ENCODE measurements around the gene YIF1B.
"Not testable (repeated sequence)": the region's sequence is repeated elsewhere in the genome, so short reads cannot be mapped to it uniquely, and the experiment has no call there.

The YIF1B gene, protein sequence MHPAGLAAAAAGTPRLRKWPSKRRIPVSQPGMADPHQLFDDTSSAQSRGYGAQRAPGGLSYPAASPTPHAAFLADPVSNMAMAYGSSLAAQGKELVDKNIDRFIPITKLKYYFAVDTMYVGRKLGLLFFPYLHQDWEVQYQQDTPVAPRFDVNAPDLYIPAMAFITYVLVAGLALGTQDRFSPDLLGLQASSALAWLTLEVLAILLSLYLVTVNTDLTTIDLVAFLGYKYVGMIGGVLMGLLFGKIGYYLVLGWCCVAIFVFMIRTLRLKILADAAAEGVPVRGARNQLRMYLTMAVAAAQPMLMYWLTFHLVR

DNA sequence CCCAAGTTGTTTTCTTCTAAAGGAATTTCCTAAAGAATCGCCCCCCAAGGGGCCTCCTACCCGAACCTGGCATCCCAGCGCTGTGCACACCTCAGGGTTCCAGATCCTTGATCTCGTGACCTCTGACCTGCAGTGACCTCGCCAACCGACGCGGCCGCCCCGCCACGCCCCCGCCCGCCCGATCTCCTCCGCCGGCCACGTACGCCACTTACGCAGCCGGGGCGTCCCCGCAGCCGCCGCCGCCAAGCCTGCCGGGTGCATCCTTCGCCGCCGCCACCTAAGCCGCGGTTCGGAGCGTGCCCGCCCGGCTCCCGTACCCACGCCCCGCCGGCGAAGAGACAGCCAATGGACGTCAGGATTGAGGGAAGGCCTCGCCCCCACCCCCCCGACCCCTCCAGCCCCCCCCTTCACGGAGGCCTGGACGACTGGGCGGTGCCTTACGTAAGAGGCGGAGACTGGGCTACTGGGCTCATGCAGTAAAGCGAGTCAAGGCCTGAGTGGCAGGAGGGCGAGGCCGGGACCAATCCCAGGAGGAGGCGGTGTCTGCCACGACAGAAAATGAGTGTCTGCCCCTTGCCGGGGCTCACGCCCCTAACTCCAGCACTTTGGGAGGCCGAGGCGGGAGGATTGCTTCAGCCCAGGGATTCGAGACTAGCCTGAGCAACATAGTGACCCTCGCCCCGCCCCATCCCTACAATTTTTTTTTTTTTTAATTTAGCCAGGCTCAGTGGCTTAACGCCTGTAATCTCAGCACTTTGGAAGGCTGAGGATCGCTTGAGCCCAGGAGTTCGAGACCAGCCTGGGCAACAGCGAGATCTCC is at the start of gene YIF1B:
Gene YIF1B (minus strand): TSS at position 291 of the 820 bp plus-strand sequence. CDS start 30 bp downstream, at position 261.
- Mint-ChIP-seq H3K36me3 (no peaks in the 10 kb centered on the region), H3K4me3 (peak within 1 kb of the TSS; percentile 89), H3K4me1 (peaks cover 45% of the 10 kb centered on the region), H3K27ac (peak within 1 kb of the TSS; percentile 95), H3K9me3 (no peaks in the 10 kb centered on the region), H3K27me3 (no peaks in the 10 kb centered on the region)

GRCh38 chr19:38362946-38363688 is 47.4 kb upstream of the YIF1B start:
- not testable (repeated sequence) for H3K27ac Mint-ChIP-seq, H3K36me3 Mint-ChIP-seq, H3K9me3 Mint-ChIP-seq, H3K4me3 Mint-ChIP-seq, H3K27me3 Mint-ChIP-seq
- H3K4me1 Mint-ChIP-seq: peaks cover 20% of the 10 kb centered on the region

GRCh38 chr19:38362076-38362945 is 46.6 kb upstream of the YIF1B start:
- H3K27me3 Mint-ChIP-seq: peaks cover 9% of the 10 kb centered on the region
- H3K27ac Mint-ChIP-seq: no peak overlapping the region
- H3K36me3 Mint-ChIP-seq: no peaks in the 10 kb centered on the region
- no peaks in the 10 kb centered on the region for H3K9me3 Mint-ChIP-seq
- peaks cover 20% of the 10 kb centered on the region for H3K4me1 Mint-ChIP-seq
- peak overlapping the region; percentile 83 for H3K4me3 Mint-ChIP-seq

- peak overlapping the region; percentile 83 for H3K4me3 Mint-ChIP-seq
- no peaks in the 10 kb centered on the region for H3K9me3 Mint-ChIP-seq
- no peak overlapping the region for H3K27ac Mint-ChIP-seq
- H3K4me1 Mint-ChIP-seq: peaks cover 20% of the 10 kb centered on the region
- H3K36me3 Mint-ChIP-seq: no peaks in the 10 kb centered on the region
- peaks cover 9% of the 10 kb centered on the region for H3K27me3 Mint-ChIP-seq
Observed at GRCh38 chr19:38361633-38362075, 45.9 kb upstream of the YIF1B start.

DNA sequence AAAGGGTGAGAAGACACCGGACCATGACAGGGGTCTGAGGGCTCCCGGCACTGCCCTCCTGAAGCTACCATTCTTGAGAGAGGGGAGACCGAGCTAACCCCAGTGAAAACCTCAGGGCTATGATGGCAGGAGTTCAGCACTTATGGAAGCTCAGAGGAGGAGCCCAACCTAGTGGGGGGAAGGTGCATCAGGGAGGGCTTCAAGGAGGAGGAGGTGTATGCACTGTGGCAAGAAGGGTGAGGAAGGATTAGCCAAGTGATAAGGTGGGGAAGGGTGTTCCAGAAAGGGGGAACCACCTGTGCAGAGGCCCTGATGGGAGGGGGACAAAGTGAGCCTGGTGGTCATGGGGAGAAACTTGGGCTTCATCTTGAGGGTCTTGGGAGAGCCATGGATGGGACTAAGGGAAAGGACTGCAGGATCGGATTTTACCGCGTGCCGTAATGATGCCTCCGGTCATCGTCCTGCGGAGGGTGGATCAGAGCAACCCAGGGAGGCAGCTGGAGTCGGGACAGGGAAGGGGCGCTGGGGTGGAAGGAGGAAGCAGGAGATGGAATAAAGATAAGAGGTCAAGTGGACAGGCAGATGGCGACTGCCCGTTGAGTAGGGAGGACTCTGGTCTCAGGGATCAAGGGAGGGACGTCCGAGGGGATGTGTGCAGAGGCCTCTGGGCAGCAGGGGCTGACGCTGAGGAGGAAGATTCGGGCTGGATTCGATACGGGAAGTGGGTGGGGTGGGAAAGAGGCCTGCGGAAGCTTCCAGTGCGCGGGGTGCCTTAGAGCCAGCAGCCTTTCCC is 45.3 kb upstream of the YIF1B start:
- peaks cover 20% of the 10 kb centered on the region for H3K4me1 Mint-ChIP-seq
- H3K4me3 Mint-ChIP-seq: peak overlapping the region; percentile 83
- no peak overlapping the region for H3K27ac Mint-ChIP-seq
- H3K9me3 Mint-ChIP-seq: no peaks in the 10 kb centered on the region
- H3K36me3 Mint-ChIP-seq: no peaks in the 10 kb centered on the region
- H3K27me3 Mint-ChIP-seq: peaks cover 9% of the 10 kb centered on the region

GRCh38 chr19:38360351-38360750 is 44.6 kb upstream of the YIF1B start:
- no peak overlapping the region for H3K27ac Mint-ChIP-seq
- H3K27me3 Mint-ChIP-seq: peaks cover 9% of the 10 kb centered on the region
- peak overlapping the region; percentile 83 for H3K4me3 Mint-ChIP-seq

GRCh38 chr19:38359242-38360021 is 43.7 kb upstream of the YIF1B start:
- no peak overlapping the region for H3K4me3 Mint-ChIP-seq
- H3K36me3 Mint-ChIP-seq: no peaks in the 10 kb centered on the region
- H3K4me1 Mint-ChIP-seq: peaks cover 20% of the 10 kb centered on the region
- peaks cover 9% of the 10 kb centered on the region for H3K27me3 Mint-ChIP-seq
- no peak overlapping the region for H3K27ac Mint-ChIP-seq
- no peaks in the 10 kb centered on the region for H3K9me3 Mint-ChIP-seq

More at GRCh38 chr19:38360351-38360750, 44.6 kb upstream of the YIF1B start:
- Mint-ChIP-seq H3K4me1 (peaks cover 20% of the 10 kb centered on the region), H3K9me3 (no peaks in the 10 kb centered on the region), H3K36me3 (no peaks in the 10 kb centered on the region)

- Mint-ChIP-seq H3K9me3 (no peaks in the 10 kb centered on the region), H3K4me3 (no peak overlapping the region), H3K27ac (no peak overlapping the region), H3K36me3 (no peaks in the 10 kb centered on the region), H3K4me1 (peaks cover 17% of the 10 kb centered on the region), H3K27me3 (peaks cover 9% of the 10 kb centered on the region)
Observed at GRCh38 chr19:38358071-38358470, 42.3 kb upstream of the YIF1B start.

DNA sequence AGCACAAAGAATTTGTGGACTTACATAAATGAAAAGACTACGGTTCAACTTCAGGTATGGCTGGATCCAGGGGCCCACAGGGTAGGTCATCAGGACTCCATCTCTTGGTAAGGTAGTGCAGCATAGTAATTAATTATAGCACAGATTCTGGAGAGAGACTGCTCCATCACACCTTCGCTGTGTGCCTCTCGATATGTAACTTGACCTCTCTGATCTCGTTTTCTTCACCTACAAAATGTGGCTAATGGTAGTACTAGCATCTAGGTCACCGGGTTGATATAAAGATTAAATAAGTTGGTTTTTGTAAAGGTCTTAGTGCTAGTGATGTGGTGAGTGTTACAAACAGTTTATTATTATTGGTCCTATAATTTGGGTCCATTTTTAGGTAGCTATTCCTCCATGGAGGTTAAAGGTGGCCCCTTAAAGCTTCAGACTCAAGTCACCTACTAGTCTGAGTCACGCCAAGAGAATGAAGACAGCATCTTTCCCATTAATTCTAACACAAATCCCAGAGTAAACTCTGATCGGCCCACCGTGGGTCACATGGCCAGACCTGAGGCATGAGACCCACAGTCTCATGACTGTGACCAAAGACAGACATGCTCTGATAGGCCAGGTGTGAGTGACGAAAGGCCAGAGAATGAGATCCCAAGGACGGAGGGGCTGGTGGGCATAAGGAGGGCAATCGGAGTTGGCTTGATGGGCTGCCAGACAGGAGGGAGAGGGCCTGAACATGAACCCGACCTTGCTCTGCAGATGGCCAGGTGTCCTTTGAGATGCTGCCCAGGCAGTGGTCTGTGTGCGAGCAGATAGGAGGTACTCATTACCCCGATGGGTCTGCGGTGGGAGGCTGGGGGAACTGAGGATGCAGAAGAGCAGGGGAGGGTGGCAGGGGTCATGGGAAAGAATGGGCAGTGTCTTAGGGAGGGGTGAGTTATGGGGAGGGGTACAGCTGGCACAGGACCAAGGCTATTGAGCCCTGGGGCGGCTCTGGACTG is 40.3 kb upstream of the YIF1B start:
- no peaks in the 10 kb centered on the region for H3K36me3 Mint-ChIP-seq
- no peak overlapping the region for H3K4me3 Mint-ChIP-seq
- H3K27me3 Mint-ChIP-seq: peaks cover 6% of the 10 kb centered on the region
- no peaks in the 10 kb centered on the region for H3K9me3 Mint-ChIP-seq
- peaks cover 6% of the 10 kb centered on the region for H3K4me1 Mint-ChIP-seq
- H3K27ac Mint-ChIP-seq: no peak overlapping the region

- Mint-ChIP-seq H3K4me3 (no peak overlapping the region), H3K9me3 (no peaks in the 10 kb centered on the region), H3K27ac (no peak overlapping the region), H3K27me3 (no peaks in the 10 kb centered on the region), H3K4me1 (no peaks in the 10 kb centered on the region), H3K36me3 (no peaks in the 10 kb centered on the region)
Observed at GRCh38 chr19:38352611-38353010, 36.9 kb upstream of the YIF1B start.

GRCh38 chr19:38351865-38352395 is 36.2 kb upstream of the YIF1B start:
- Mint-ChIP-seq H3K36me3 (no peaks in the 10 kb centered on the region), H3K4me3 (no peak overlapping the region), H3K27ac (no peak overlapping the region), H3K4me1 (no peaks in the 10 kb centered on the region), H3K9me3 (no peaks in the 10 kb centered on the region), H3K27me3 (no peaks in the 10 kb centered on the region)

DNA sequence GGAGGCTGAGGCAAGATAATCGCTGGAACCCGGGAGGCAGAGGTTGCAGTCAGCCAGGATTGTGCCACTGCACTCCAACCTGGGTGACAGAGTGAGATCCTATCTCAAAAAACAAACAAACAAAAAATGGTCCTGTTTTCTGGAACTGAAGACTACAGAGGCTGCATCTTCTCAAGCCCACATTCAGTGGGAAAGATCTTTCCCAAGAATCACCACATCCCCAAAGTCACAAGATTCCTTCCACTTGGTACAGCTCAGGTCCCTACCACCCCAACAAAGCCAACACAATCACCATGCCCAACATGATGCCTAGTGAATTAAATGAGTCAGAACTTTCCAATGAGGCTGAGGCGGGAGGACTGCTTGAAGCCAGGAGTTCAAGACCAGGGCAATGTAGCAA is 35.1 kb upstream of the YIF1B start:
- Mint-ChIP-seq H3K9me3 (no peaks in the 10 kb centered on the region), H3K4me1 (no peaks in the 10 kb centered on the region), H3K36me3 (no peaks in the 10 kb centered on the region), H3K4me3 (no peak overlapping the region), H3K27ac (no peak overlapping the region), H3K27me3 (no peaks in the 10 kb centered on the region)
